GM21825 (cell line): ENCODE data around the gene CHST13.
"Not testable (repeated sequence)": the region's sequence is repeated elsewhere in the genome, so short reads cannot be mapped to it uniquely, and the experiment has no call there.

Source experiments
- ATAC-seq: cut with Tn5 transposase; IDR thresholded peaks from one replicate; pipeline ENCODE4 v1.9.1; 2021; ENCODE audit warnings: mild to moderate bottlenecking, moderate library complexity; ENCODE audit not compliant: unreplicated experiment

Gene CHST13

DNA sequence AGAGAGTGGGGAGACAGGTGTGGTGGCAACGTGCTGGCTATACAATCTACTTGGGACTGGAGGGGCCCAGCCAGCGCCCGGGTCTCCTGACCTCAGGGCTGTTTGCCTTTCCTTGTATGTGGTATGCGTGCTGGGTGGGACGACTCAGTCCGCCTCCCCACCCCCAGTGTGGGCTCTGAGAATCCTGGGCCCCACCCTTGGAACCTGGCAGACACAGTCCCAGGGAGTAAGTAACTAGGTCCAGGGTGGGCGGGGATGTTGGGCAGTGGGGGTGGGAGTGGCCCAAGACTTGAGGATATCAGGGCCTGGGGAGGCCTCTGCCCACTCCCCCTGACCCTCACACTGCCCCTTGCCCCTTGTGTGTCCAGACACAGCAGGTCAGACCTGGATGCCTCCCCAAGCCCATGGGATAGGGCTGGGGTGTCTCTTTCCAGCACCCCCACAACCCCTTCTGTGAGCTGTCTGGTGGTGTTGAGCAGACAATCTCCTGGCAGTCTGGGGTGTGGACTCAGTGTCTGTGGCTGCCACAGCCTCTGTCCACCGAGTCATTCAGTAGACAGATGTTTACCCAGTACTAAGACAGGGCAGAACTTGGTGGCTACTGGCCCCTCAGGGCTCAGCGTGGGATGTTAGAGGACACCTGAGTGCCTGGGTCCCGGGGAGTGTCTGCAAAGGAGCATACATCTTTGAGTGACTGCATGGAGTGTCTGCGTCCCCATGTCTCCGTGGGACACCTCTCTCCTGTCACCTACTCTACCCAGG lies 1.3 kb downstream of the CHST13 start:
- no peak for ATAC-seq

DNA sequence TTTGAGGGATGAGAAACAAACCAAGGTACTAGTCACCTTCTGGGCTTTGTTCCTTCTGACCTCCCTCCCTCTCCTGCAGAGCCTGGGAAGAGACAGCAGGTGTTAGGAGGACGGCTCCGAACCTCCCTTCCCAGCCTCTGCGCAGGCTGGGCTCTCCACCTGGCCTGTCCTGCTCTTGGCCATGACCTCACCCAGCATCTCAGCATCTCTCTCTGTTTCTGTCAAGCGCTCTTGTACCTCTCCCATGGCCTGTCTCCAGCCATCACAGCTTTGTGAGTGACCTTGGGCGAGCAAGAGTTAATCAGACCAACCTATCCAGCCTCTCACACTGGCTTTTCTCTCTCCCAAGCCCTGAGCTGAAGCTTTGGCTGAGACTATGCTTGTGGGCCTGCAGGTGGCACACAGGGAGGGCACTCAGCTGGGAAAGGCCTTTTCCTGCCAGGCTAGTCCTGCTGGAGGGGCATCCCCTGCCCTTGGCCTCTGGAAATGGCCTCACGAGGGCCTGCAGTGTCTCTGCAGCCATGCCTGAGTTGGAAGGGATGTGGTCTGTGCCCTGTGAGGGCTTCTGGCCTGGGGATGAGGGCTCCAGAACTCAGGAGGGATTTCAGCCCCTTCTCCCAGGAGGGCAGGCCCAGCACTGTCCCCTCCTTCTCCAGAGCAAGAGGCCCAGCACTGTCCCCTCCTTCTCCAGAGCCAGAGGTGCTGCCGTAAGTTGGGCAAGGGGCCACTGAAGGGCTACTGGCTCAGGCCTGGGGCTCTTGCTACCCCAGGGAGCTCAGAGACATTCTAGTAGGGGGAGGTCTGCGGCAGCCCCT lies 2.1 kb downstream of the CHST13 start:
- ATAC-seq, result no peak

DNA sequence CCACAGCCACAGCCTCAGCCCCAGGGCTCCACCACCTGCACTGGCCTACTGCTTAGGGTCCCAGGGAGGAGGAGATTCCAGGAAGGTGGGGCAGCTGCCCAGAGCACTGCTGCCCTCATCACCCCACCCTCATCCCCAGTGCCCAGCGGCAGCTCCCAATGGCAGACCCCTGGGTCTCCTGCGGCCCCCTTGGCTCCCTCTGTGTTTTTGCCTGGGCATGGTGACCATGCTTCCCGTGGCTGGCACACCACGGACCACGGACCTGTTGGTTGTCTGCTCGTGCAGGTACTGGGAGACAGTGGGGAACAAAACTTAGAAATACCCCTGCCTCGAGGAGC lies 2.7 kb downstream of the CHST13 start:
- no peak for ATAC-seq

DNA sequence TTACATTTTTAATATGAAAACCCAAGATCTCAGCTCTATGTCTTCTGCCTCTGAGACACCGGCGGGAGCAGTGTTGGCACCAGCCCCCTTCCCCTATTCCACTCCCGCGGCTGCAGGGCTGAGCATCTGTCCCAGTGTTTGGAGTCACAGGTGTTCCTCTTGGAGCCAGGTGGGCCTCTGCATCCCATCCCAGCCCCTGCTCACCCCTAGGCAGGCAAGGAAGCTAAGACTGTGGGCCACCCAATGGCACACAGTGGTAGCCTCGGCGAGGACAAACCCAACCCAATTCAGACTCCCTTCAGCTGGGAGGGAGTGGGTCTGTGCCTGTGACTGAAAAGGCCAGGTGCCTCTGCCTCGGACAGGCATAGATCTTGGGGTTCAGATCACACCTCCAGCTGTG lies 3.1 kb downstream of the CHST13 start:
- no peak for ATAC-seq

DNA sequence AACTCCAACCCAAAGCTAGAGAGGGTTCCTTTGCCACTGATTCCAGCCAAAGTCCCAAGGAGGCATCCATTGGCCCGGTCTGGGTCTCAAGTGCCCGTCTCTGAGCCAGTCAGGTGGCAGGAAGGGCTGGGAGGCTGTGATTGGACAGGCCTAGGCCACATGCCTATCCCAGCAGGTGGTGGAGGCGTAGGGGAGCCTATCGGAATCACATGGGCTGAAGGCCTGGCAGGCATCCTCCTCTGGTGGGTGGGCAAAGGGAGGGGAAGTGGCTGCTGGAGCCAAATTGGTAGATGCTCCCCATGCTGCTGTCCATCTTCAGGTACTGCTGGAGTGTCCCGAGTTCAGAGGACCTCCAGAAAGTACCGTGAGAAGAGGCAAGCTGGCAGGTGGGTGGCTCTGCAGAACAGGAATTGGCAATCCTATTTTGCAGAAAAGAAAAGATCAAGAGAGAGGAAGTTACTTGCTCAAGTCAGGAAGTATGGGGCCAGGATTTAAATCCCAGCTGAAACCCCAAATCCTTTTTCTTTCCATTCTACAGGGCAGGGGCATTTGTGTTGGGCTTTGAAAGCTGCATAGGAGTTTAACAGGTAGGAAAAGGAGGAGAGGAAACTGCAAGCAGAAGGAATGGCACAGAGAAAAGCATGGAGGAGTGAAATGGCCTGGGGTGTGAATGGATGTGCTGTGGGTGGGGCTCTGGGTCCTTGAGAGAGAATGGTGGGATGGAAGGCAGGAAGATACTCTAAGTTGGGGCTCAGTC lies 3.7 kb downstream of the CHST13 start:
- no peak for ATAC-seq

DNA sequence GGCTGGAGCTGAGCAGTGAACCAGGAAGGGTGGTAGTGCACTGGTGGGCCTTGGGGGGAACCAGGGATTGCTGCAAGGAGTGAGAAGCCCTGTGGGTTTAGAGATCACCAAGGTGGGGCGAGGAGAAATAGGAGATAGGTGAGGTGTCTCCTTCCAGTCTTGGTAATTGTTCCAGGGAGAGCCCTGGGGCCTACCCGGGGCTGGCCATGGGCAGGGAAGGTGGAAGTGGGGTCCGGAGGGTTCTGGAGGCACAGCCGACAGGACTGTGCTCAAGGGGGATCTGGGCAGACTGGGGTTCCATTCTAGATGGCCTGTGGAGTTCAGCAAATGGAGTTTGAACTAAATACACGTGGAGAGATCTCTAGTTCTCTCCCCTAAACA lies 4.5 kb downstream of the CHST13 start:
- ATAC-seq, result no peak

DNA sequence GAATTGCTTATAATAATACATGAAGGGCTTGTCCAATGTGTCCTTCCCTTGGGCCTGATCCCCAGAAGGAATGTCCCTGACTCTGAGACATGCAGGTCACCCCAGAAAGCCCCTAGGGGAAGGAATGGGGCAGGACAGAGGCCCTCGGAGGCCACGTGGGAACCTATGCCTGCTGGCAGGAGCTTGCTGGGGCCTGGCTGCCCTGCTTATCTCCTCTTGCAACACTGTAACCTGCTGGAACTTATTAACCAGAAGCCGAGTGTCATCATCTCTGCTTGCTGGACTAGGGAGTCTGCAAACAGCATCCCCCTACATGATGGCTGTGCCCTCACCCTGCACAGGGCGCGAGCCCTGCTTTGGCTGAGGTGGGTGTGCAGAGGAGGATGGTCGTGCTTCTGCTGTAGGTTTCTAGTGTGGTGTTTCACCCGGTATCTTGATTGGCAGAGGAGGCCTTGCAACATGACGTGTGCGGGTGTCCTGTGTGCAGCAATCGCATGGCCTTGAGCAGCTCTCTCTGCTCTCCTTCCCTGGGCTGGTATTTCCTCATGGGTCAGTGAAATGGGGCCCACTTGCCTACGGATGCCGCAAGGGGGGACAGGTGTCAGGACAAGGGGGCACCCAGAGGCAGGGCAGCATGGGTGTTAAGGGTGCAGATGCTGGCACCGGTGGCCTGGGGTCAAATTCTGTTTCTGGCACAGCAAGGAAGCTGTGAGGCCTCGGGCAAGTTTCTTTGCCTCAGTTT lies 5.0 kb downstream of the CHST13 start:
- ATAC-seq, result no peak

DNA sequence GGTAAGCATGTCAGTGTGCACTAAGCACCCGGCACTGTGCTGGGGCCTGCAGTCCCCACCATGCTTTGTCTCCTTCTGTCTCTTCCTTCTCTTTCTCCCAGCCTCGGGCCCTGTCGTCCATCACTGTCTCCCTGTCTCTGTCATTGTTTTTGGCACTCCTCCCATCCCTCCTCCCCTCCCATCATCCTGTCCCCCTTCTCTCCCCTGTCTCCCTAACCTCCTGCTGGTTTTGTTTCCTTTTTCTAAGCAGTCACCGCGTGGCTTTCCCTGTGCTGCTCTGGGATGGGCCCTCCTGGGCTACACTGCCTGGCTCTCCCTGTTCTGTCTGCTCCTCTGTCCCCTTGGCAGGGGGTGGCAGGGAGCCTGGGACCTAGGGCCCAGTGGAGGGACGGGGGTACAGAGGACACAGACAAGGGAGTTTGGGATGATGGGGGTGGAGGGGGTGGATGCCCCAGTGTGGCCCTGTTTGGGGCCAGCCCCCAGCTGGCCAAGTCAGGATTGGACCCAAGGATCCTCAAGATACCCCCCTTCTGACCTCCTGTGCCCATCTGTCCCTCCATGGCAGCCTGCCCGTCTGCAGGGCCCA lies 5.7 kb downstream of the CHST13 start:
- ATAC-seq, result no peak

DNA sequence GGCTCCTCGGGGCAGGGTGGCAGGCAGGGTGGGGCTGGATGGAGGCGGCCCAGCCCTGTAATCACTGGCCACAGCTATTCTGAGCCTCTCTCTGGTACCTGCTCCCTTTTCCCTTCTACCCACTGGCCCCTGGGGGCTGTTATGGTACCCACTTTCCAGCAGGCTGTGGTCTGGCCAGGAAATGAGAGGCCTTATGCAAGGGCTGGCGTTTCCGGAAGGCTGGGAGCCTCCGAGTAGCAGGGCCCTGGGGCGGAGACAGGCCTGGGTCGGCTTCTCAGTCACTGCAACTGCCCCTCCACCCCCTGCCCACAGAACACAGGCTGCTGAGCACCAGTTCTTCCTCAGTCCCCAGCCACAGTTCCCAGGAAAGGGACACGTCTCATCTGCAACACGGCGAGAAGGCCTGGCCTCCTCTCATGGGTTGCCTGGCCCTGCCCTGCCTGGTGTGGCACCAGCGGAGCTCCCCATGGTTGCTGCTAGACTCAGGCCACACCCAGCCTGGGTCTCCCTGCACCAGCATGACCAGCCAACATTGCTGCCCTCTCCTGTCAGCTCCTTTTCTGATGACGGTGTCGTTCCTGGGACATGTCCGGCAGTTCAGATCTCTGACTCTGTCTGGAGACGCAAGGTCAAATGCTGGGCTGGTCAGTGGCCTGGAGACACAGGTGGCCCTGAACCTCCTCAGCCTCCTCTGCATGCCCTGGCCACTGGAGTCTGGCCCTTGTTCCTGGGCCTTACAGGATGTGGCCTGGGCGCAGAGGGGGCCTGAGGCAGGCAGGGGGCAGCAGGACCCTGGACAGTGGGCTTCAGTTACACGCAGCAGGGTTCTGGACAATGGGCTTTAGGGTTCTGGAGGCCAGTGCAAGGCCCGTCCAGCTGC lies 6.5 kb downstream of the CHST13 start:
- no peak for ATAC-seq

DNA sequence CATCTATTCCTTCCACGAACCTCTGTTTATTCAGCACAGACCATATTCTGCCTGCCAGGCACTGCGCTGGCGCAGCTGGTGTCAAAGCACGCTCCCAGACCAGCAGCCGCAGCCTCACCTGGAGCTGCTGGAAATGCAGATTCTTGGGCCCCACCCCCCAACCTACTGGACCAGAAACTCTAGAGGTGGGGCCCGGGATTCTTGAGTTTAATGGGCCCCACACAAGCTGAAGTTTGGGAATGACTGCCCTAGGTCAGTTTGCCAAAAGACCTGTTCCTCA lies 7.0 kb downstream of the CHST13 start:
- no peak for ATAC-seq

DNA sequence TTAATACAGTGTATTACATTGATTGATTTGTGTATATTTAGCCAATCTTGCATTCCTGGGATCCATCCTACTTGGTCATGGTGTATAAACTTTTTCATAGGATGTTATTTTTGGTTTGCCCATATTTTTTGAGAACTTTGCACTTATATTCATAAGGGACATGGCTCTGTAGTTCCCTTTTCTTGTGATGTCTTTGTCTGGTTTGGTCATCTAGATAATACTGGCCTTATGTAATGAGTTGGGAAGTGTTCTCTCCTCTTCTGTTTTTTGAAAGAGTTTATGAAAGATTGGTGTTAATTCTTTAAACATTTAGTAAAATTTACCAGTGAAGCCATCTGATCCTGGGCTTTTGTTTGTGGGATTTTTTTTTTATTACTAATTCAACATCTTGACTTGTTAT lies 9.6 kb downstream of the CHST13 start:
- ATAC-seq, result no peak

DNA sequence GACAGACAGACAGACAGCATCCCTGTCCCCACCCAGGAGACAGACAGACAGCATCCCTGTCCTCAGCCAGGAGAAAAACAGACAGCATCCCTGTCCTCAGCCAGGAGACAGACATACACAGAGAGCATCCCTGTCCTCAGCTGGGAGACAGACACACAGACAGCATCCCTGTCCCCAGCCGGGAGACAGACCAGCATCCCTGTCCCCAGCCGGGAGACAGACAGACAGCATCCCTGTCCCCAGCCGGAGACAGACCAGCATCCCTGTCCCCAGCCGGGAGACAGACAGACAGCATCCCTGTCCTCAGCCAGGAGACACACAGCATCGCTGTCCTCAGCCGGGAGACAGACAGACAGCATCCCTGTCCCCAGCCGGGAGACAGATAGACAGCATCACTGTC lies 10.8 kb downstream of the CHST13 start:
- not testable (repeated sequence) for ATAC-seq

DNA sequence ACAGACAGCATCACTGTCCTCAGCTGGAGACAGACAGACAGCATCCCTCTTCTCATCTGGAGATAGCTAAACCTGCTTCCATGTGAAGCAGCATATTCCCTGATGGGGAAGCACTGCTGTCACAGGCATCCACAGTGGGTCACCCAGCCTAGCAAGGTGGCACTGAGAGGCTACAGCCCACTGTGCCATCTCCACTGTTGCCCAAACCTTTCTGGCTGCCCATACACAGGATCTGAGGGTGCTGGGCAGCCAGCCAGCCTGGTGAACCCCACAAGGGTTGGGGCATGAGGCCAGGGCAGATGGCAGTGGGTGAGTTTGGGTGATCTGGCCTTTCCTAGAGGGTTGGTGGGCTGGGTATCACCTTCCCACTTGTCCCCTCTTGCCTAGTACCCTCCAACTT lies 11.7 kb downstream of the CHST13 start:
- no peak for ATAC-seq

DNA sequence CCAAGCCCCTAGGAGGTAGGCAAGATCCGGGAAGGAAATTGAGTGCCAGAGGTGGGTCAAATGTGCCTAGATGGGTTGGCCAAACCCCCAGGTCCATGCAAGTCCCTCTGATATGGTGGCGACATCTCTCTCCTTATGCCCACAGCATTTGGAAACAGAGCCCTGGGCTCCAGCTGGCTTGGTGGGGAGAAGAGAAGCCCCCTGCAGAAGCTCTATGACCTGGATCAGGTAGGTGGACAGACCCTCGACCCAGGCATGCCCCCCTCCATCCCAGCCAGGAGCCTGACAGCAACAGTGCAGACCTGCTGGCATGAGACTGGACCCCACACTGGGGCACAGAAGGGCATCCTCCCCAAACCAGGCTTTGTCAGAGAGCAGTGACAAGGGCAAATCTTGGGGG lies 12.2 kb downstream of the CHST13 start:
- ATAC-seq, result no peak

DNA sequence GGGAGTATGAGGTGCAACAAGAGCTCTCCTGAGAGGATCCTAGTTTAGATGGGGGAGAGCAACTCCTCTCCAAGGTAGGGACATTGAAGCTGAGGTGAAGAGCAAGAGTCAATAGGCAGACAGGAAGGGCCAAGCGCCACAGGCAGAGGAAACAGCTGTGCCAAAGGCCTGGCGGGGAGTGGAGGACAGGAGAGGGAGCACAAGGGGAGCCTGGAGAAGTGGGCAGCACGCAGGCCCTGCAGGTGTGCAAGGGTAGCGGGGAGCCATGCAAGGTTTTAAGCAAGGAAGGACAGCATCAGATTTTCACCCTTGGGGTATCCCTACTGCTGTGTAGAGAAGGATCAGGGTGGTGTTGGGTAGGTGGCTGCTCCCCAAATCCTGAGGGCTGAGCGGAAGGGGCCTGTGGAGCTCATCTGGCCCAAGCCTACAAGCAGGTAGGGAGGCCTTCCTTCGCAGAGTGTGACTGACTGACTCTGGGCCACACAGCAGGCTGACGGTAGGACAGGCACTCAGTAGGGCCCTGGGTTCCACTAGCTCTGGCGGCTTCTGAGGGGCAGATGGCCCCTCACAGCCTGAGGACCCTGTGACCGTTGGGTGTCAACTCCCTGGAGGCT lies 13.3 kb downstream of the CHST13 start:
- no peak for ATAC-seq

DNA sequence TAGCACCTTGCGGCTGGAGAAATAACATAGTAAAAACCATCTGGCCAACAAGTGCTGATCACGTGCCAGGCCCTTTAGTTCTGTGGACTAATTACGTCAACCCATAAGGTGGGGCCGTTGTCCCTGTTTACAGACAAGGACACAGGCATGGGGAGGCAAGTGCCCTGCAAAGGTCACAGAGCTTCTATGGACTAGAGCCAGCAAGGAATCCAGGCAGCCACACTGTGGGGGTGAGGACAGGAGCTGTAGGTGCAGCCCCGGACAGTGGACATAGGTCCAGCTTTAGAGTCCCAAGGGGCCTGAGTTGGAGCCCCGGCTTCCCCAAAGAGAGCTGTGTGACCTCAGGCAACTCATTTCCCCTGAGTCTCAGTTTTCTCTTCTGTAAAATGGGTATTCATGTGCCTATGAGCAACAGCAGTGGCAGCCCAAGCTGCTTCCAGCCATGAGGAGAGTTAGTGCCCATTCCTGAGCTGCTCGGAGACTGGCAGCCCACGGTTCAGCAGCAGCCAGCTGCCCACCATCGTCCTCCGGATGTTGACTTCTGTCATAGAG lies 13.9 kb downstream of the CHST13 start:
- no peak for ATAC-seq

DNA sequence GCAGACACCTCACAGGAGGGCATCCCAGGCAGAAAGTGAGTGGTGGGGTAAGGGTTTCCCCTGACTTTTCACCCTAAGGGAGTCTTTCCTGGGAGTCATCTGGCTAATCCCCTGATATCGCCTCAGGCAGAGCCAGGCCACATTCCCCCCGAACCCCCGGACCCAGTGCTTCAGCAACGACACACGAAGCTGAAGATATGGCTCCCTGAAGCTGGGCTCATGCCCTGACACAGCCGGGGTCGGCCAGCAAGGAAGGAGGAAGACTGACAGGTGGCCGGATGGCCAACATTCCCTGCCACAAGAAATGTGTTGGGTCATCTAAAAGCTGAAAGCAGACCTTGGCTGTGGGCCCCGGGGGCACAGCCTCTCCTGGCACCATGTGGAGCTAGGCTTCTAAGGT lies 14.4 kb downstream of the CHST13 start:
- no peak for ATAC-seq

DNA sequence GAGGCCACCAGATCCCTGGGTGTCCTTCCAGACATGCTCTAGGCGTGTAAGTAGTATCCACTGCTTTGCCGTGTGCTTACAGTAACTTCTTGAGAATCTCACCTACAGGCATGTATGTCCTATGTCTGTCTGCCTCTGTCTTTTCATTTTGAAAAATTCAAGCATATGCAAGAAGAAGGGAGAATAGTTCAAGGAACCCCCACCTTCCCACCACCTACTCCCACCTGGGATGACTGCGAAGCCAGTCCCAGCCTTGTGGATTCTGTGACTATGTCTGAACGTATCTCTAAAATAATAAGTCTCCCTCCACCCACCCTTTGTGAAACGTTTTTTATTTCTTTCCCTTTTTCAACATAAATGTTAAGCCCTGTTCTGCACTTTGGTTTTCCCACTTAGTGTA lies 15.0 kb downstream of the CHST13 start:
- no peak for ATAC-seq

DNA sequence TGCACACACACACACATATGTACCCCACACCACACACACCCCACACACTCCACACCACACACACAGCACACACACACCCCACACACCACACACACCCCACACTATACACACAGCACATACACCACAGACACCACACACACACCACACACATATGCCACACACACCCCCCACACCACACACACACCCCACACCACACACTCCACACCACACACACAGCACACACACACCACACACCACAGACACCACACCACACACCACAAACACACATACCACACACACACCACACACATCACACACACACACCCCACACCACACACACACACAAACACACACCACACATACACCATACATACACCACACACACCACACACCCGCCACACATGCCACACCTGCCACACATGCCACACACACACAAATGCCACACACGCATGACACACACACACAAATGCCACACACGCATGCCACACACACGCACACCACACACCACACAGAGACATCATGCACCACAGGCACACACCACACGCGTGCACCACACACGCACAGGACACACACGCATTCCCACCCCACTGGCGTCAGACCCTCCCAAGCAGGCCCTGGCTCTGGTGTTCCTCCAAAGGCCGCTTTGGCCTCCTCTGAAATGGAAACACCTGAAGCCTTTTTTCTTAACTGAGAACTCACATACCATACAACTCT lies 15.7 kb downstream of the CHST13 start:
- no peak for ATAC-seq
